NT2/D1 (cell line): ENCODE data around the gene PWWP2B.

ENCODE experiments used
- SUZ12 ChIP-seq: IDR thresholded peaks from 2 replicates; pipeline ENCODE4 v1.6.1; 2011; ENCODE audit not compliant: insufficient read length, insufficient read depth; ENCODE audit errors: extremely low read depth
- YY1 ChIP-seq: IDR thresholded peaks from 2 replicates; pipeline ENCODE4 v1.6.1; 2011; ENCODE audit not compliant: insufficient read length, insufficient read depth
- ZNF274 ChIP-seq: IDR thresholded peaks from 2 replicates; pipeline ENCODE4 v1.6.1; 2011; ENCODE audit warnings: mild to moderate bottlenecking, low read depth, low read length

DNA sequence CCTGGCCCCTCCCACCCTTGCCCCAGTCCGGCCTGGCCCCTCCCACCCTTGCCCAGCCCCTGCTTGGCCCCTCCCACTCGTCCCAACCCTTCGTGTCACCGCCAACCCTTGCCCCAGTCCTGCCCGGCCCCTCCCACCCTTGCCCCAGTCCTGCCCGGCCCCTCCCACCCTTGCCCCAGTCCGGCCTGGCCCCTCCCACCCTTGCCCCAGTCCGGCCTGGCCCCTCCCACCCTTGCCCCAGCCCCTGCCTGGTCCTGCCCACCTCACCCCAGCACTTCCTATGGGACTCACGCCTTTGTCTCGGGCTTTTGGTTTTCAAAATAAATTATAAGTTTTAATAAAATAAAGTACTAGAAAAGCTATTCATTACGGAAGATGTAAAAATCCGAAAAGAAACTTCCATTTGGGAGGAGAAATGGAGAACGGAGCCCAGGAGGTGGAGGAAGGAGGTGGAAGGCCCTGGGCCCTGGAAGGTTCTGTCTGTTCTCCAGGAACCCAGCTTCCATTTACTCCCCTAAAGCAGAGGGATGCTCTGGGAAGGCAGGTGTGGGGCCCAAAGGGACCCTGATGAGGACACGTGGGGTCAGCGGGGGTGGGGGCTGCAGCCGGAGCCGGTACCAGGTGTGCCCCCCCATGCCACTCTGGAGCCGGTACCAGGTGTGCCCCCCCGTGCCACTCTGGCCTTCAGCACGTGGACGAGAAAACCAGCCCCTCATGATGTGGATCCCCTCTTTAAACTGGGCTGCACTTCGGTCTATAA lies 52.2 kb downstream of the PWWP2B start:
- no peak for TF ChIP-seq YY1
- no peak for TF ChIP-seq SUZ12
- no peak for TF ChIP-seq ZNF274
